Measurements from ENCODE around the gene MDM4.

Gene MDM4

GRCh38 chr1:204541626-204542025 lies 25.4 kb downstream of the MDM4 start:
- no peak for TF ChIP-seq CTCF (IDR thresholded peaks at IDR 0.05; ENCODE audit: extremely low read depth, missing control alignments)
- DNase-seq (ENCODE audit: low spot score) = no peak

- TF ChIP-seq CTCF (IDR thresholded peaks at IDR 0.05; ENCODE audit: extremely low read depth, missing control alignments) = no peak
- DNase-seq (ENCODE audit: low spot score) = no peak
Observed at GRCh38 chr1:204544321-204544720, 28.1 kb downstream of the MDM4 start.

GRCh38 chr1:204545202-204545601 lies 29.0 kb downstream of the MDM4 start:
- DNase-seq (ENCODE audit: low spot score) = no peak
- TF ChIP-seq CTCF (IDR thresholded peaks at IDR 0.05; ENCODE audit: extremely low read depth, missing control alignments) = no peak

GRCh38 chr1:204545881-204546280 lies 29.7 kb downstream of the MDM4 start:
- no peak for TF ChIP-seq CTCF (IDR thresholded peaks at IDR 0.05; ENCODE audit: extremely low read depth, missing control alignments)
- no peak for DNase-seq (ENCODE audit: low spot score)

GRCh38 chr1:204548265-204548664 lies 32.1 kb downstream of the MDM4 start:
- no peak for TF ChIP-seq CTCF (IDR thresholded peaks at IDR 0.05; ENCODE audit: extremely low read depth, missing control alignments)

GRCh38 chr1:204549313-204549712 lies 33.1 kb downstream of the MDM4 start:
- TF ChIP-seq CTCF (IDR thresholded peaks at IDR 0.05; ENCODE audit: extremely low read depth, missing control alignments) = no peak

More at GRCh38 chr1:204548265-204548664, 32.1 kb downstream of the MDM4 start:
- no peak for DNase-seq (ENCODE audit: low spot score)

GRCh38 chr1:204550926-204551325 lies 34.7 kb downstream of the MDM4 start:
- TF ChIP-seq CTCF (IDR thresholded peaks at IDR 0.05; ENCODE audit: extremely low read depth, missing control alignments) = no peak
- DNase-seq (ENCODE audit: low spot score) = no peak

More at GRCh38 chr1:204549313-204549712, 33.1 kb downstream of the MDM4 start:
- DNase-seq (ENCODE audit: low spot score) = no peak

Data from GM20000 (cell line).